Myocyte (in vitro differentiated cells): ENCODE measurements around the gene AGMO. TPM values are rescaled to one million over a fixed set of nuclear protein-coding genes. Genes with fewer than 3 reads are reported as not detected.
"Not testable (repeated sequence)": the region's sequence is repeated elsewhere in the genome, so short reads cannot be mapped to it uniquely, and the experiment has no call there.

Experiments
- DNase-seq: peaks from one replicate; pipeline ENCODE4 v3.0.0-alpha.2; 2012; ENCODE audit warnings: low read depth
- total RNA-seq: library from RNA; depleted of rRNA; stranded (reverse); fragments of >200 nt; gene quantifications from 2 replicates; pipeline ENCODE4 v1.2.3, GENCODE V29; 2014

AGMO gene
- total RNA-seq, 1 donor from 2014 or later, result not detected

DNA sequence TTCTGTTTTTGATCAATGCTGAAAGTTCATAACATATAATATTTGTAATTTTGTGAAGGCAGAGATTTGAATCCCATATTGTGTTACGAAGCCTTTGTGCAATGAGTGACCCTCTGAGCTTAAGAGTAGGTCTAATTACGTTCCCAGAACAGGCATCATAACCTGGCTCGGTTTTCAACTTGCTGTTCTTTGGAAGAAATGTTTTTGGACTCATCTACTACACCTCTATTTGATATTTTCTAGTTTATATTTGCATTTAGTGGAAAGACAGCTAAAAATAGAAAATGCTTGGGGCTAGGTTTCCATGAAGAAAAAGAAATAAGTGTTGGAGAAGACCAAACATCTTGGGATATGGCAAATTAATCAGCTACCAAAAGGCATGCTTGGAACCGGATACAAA is 234.8 kb downstream of the AGMO start:
- no peak for DNase-seq

DNA sequence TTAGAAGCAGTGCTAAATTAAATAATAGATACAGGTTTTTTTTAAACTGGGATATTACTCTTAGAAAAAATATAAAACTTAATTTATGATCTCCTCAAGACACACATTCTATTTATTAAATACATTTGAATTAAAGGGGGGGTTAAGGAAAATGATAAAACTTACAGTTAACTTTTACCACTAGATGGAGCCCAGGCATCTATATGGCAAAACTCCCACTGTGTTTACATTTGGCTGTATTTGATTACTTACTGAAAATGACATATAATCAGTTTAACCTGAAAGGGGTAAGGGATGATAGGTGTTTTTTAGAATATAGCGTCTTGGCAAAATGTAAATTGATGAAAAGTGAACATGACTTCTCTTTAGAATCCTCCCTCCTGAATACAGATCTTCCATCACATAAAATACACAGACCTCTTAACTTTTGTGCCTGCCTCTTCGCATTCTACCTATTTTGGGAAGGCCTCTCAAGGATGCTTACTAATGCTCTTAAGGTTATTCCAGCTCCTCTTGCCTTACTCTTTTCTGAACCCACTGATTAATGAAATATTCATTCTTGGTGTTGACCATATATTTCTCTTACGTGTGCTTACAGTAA is 235.7 kb downstream of the AGMO start:
- peak; percentile 52 for DNase-seq

- peak; percentile 60 for DNase-seq
Measured at GRCh38 chr7:15323550-15323949, 238.3 kb downstream of the AGMO start.

DNA sequence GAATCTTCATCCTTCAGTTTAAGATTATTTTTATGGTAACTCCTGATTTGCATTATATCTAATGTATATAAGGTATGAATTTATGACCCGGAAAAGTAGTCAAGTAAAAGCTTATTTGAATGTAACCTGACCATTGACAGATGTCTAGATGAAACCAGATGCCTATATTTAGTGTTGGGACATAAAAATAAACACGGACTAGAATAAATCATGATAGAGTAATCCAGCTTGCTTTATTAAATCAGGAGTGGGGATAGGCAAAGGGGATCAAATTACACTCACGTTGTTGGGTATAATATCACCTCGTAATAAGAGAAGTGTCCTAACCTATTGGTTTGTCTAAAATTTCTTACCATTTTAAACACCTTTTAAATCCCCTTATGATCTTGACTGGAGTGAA is 244.6 kb downstream of the AGMO start:
- DNase-seq, result peak; percentile 81

DNA sequence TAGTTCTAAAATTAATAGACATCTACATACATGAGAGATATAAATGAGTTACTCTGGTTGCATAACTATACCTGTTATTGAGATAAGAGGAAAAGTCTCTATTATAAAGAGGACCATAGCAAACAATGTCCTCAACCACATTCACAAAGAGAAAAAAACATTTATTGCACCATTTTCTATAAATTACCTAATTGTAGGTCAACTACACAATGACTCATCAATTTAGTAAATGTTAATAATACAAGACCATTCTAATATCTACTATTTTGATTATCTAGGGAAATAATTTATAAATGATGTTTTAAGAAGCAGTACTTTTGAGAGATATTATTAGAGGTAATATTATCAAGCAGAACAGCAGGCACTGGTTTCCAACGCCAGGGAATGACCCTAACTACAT is 246.1 kb downstream of the AGMO start:
- DNase-seq, result no peak

- DNase-seq, result no peak
Measured at GRCh38 chr7:15314922-15315321, 246.9 kb downstream of the AGMO start.

- DNase-seq, result no peak
Measured at GRCh38 chr7:15313361-15313760, 248.5 kb downstream of the AGMO start.

- DNase-seq, result peak; percentile 83
Measured at GRCh38 chr7:15309872-15310271, 251.9 kb downstream of the AGMO start.

- no peak for DNase-seq
Measured at GRCh38 chr7:15308821-15309220, 253.0 kb downstream of the AGMO start.

GRCh38 chr7:15306296-15306695 is 255.5 kb downstream of the AGMO start:
- peak; percentile 28 for DNase-seq

DNA sequence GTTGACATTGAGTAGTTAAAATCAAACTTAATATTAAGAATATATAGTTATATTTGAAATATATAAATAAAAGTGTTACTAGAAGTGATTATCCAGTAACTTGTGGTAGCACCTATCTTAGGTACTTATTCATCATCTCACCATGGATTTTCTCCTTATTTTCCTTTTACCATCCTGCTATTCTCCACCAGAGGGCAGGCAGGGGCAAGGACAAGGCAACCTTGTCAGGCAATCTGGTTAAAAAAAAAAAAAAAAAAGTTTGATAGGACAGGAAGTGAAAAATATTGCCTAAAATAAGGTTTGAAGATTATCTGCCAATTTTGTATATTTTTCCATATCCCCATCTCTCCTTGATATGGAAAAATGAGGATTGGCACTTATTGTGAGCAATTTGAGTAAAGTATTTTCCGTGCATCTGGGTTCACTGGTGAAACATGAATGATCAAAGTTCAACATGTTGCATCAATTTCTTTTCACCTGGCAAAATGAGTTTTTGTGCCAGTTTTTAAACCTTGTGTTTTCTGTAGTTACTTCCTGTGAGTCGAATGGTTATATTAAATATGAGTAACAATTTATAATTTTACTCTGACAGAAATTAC is 256.7 kb downstream of the AGMO start:
- peak; percentile 83 for DNase-seq

DNA sequence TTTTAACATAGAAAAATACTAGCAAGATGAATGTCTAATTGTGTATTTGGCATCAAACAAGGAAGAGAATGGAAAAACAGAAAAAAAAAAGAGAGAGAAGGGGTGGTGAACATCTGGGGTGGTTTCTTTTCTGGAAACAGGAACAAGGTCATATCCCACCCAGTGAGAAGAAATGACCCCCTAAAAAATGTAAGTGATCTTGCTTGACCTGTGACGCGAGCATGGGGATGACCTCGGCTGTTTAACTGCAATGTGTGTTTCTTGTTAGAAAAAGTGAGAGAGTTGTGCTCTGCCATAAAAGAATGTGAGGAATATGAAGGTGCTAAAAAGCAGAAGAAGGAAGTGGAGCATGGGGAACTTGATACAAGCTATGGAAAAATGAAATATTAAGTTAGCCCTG is 258.5 kb downstream of the AGMO start:
- DNase-seq, result no peak

- not testable (repeated sequence) for DNase-seq
Measured at GRCh38 chr7:15300986-15301385, 260.8 kb downstream of the AGMO start.

DNA sequence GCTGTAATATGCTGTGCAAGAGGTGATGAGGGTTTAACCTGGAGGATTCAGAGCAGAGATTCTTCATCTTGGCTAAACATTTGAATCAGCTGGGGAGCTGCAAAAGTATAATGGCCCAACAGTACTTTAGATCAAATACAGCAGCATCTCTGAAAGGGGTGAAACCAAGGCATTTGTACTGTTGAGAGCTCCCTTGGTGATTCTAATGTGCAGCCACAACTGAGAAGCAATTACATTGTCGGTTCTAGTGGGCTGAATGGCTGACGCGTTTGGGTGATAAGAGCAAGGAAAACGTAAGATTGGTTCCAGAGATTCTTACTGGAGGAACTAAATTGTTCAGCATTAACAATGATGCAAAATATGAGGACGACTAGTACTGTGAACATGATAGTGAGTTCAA is 269.7 kb downstream of the AGMO start:
- DNase-seq, result no peak

DNA sequence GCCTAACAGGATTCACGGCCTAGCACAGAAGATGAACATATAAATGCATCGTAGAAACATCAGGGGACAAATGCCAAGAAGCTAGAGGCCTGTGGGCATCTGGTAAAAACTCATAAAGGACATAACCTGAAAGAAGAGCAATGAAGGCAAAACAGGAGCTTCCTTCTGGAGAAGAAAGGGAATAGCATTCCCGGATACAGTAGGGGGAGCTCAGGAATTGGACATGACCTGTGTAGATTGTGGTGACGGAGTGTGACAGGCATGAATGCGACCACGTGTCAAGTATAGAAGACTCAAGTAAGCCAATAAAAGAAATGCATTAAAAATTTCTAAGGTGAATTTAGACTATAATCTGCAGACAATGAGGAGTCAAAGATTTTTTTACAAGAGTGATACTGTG is 270.1 kb downstream of the AGMO start:
- no peak for DNase-seq

GRCh38 chr7:15288741-15289140 is 273.1 kb downstream of the AGMO start:
- DNase-seq, result no peak

DNA sequence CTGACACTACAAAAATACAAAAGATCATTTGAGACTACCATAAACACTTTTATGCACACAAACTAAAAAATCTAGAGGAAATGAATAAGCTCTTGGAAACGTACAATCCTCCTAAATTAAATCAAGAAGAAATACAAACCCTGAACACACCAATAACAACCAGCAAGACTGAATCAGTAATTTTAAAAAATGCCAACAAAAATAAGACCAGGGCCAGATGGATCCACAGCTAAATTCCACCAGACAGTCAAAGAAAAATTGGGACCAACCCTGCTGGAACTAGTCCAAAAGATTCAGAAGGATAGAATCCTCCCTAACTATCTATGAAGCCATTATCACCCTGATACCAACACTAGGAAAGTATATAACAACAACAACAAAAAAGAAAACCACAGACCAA is 277.4 kb downstream of the AGMO start:
- DNase-seq, result no peak

- DNase-seq, result peak; percentile 76
Measured at GRCh38 chr7:15280078-15280733, 281.6 kb downstream of the AGMO start.

DNA sequence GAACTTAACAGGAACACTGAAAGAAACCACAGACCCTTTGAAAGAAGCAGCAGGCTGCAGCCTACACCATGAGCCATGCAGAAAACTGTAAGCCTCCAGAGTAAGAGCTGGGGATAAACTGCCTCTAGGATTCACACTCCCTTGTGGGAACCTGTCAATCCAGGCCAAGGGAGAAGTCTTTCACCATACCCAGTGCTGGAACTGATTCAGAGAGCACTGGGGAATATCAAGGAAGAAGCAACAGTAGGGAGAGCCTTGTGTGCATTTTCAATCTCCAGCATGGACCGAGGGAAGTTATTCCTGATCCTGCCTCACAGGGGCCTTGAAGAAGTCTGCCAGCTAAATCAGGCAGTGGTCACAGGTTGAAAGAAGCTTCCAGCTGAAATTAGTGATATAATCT is 282.2 kb downstream of the AGMO start:
- DNase-seq, result peak; percentile 24

- DNase-seq, result no peak
Measured at GRCh38 chr7:15257689-15258088, 304.1 kb downstream of the AGMO start.

DNA sequence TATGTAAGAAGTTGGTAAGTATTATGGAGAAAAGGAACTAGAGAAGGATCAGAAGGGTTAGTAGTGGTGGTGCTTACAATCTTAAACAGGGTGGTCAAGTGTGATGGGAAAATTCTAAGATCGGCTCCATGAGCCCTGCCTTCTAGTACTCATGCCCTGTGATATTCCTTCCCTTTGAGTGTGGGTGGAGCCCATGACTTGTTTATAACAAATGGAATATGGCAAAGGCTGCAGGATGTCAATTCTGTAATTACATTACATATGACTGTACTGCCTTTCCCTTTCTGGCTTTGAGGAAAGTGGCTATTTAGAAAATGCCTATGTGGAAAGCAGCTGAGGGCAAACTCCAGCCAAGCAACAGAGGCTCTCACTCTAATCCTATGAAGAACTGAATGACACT is 309.6 kb downstream of the AGMO start:
- DNase-seq, result no peak

GRCh38 chr7:15248514-15248913 is 313.3 kb downstream of the AGMO start:
- no peak for DNase-seq

DNA sequence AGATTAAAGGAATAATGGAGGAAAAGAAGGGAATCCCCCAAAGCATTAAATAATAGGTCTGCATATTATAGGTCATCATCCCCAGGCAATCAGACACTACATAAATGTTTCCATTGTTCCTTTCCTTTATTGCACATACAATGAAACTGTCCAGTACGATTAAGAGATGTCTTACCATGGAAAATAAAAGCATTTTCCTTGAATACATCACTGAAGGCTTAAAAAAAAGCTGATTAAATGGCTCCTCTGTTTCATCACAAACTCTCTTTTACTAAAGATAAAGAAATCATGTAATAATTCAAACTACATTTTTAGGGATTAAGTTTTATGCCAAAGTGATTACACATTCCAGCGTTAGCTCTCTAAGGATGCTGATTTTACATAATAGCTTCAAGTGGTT is 316.0 kb downstream of the AGMO start:
- no peak for DNase-seq
